Keratinocyte (primary cell): ENCODE measurements around the gene PRR5.

ENCODE experiments used
- CTCF ChIP-seq, 3 experiments: IDR thresholded peaks in 1 of 3; conservative IDR thresholded peaks in 1 of 3; optimal IDR thresholded peaks in 1 of 3; 2 replicates in 2 of 3; 3 replicates in 1 of 3; pipeline versions ENCODE3 to v1.5.1; 2011; ENCODE audit warnings: low read length in 3 of 3, mild to moderate bottlenecking in 3 of 3, moderate library complexity in 2 of 3, control low read depth in 1 of 3, inconsistent platforms in 1 of 3; ENCODE audit not compliant: insufficient read depth in 2 of 3; ENCODE audit errors: extremely low read depth in 1 of 3
- EZH2 ChIP-seq: IDR thresholded peaks from one replicate; pipeline ENCODE4 v1.6.1; 2012; ENCODE audit warnings: inconsistent platforms, mild to moderate bottlenecking, low read length, moderate library complexity

GRCh38 chr22:44726439-44726838 is 24.4 kb downstream of the PRR5 start:
- TF ChIP-seq CTCF (optimal IDR thresholded peaks at IDR 0.05 in 1 of 3, IDR thresholded peaks at IDR 0.05 in 1 of 3, conservative IDR thresholded peaks at IDR 0.05 in 1 of 3; ENCODE audit: extremely low read depth in 1 of 3, insufficient read depth in 2 of 3, low read length in 3 of 3) (no peak), EZH2 (no peak)
